HepG2 (cell line): ENCODE results near the gene TRIM59. TPM values are rescaled to one million over a fixed set of nuclear protein-coding genes. Genes with fewer than 3 reads are reported as not detected.
A peak's percentile ranks its signal among the peaks of the same experiment; 100 is the strongest.

Experiments
- ATF7-NPFF ChIP-seq: sonication (generic); formaldehyde crosslinking; IDR thresholded peaks from 2 replicates; pipeline ENCODE4 v1.8.1; 2023; ENCODE audit warnings: mild to moderate bottlenecking, low read depth, missing genetic modification reagents, moderate library complexity
- ATRX ChIP-seq: sonication (generic); formaldehyde crosslinking; IDR thresholded peaks from 2 replicates; pipeline ENCODE4 v1.4.0; 2020; ENCODE audit warnings: missing genetic modification reagents, borderline replicate concordance
- BCLAF1 ChIP-seq: fragments of 450-650 bp; IDR thresholded peaks from 2 replicates; pipeline ENCODE4 v1.6.1; 2017; ENCODE audit warnings: mild to moderate bottlenecking
- ELF3 ChIP-seq: IDR thresholded peaks from 2 replicates; pipeline ENCODE4 v1.6.1; 2016; ENCODE audit warnings: missing genetic modification reagents, missing compliant biosample characterization
- ELK4 ChIP-seq: sonication (generic); formaldehyde crosslinking; IDR thresholded peaks from 2 replicates; pipeline ENCODE4 v1.9.0; 2021; ENCODE audit warnings: missing genetic modification reagents, borderline replicate concordance
- HDAC1 ChIP-seq: sonication (generic); formaldehyde crosslinking; IDR thresholded peaks from 2 replicates; pipeline ENCODE4 v1.5.1; 2020; ENCODE audit warnings: mild to moderate bottlenecking, missing genetic modification reagents
- NR1H2 ChIP-seq: sonication (generic); formaldehyde crosslinking; IDR thresholded peaks from 2 replicates; pipeline ENCODE4 v1.8.1; 2022; ENCODE audit warnings: low read depth, missing genetic modification reagents, borderline replicate concordance
- POGK ChIP-seq: sonication (generic); formaldehyde crosslinking; conservative IDR thresholded peaks from 2 replicates; pipeline ENCODE4 v1.8.0; 2022; ENCODE audit warnings: mild to moderate bottlenecking, moderate library complexity, missing genetic modification reagents
- TFDP2 ChIP-seq: sonication (generic); formaldehyde crosslinking; IDR thresholded peaks from 2 replicates; pipeline ENCODE4 v1.4.0; 2020; ENCODE audit warnings: missing genetic modification reagents
- UBTF ChIP-seq: sonication (generic); formaldehyde crosslinking; IDR thresholded peaks from 2 replicates; pipeline ENCODE4 v1.4.0; 2020; ENCODE audit warnings: mild to moderate bottlenecking, missing genetic modification reagents
- ZBTB14 ChIP-seq: sonication (generic); formaldehyde crosslinking; IDR thresholded peaks from 2 replicates; pipeline ENCODE4 v1.4.0; 2020; ENCODE audit warnings: missing genetic modification reagents
- ZMYM2 ChIP-seq: sonication (generic); formaldehyde crosslinking; IDR thresholded peaks from 2 replicates; pipeline ENCODE4 v1.8.0; 2022; ENCODE audit warnings: mild to moderate bottlenecking, missing genetic modification reagents
- ZNF343 ChIP-seq: sonication (generic); formaldehyde crosslinking; IDR thresholded peaks from 2 replicates; pipeline ENCODE4 v1.4.0; 2020; ENCODE audit warnings: mild to moderate bottlenecking, missing genetic modification reagents
- ZNF44 ChIP-seq: sonication (generic); formaldehyde crosslinking; IDR thresholded peaks from 2 replicates; pipeline ENCODE4 v1.5.1; 2020; ENCODE audit warnings: mild to moderate bottlenecking, missing genetic modification reagents
- ZNF605 ChIP-seq: sonication (generic); formaldehyde crosslinking; IDR thresholded peaks from 2 replicates; pipeline ENCODE4 v1.8.0; 2022; ENCODE audit warnings: mild to moderate bottlenecking, missing genetic modification reagents
- ZNF709 ChIP-seq: sonication (generic); formaldehyde crosslinking; IDR thresholded peaks from 2 replicates; pipeline ENCODE4 v1.5.0; 2020; ENCODE audit warnings: mild to moderate bottlenecking, missing genetic modification reagents
- ZNF746 ChIP-seq: sonication (generic); formaldehyde crosslinking; IDR thresholded peaks from 2 replicates; pipeline ENCODE4 v1.8.0; 2022; ENCODE audit warnings: mild to moderate bottlenecking, missing genetic modification reagents
- polyA plus RNA-seq, 8 experiments: library from polyadenylated mRNA; depleted of rRNA in 3 of 8; stranded (reverse) in 7 of 8; unstranded in 1 of 8; fragments of >200 nt; fragmentation: Illumina TruSeq in 4 of 8; extraction: Trizol in 4 of 8; gene quantifications; 2 replicates each; pipeline versions ENCODE4 v1.2.1 to v1.2.3, GENCODE V29; 2011 to 2016; ENCODE audit warnings: low read depth in 4 of 8, missing spikeins in 1 of 8, mixed read lengths in 1 of 8; ENCODE audit not compliant: insufficient read depth in 1 of 8
- total RNA-seq, 5 experiments: library from RNA; depleted of rRNA; stranded (reverse); fragments of >200 nt; fragmentation: Illumina TruSeq; extraction: Trizol; gene quantifications; 2 replicates each; pipeline ENCODE4 v1.2.3, GENCODE V29; 2016; ENCODE audit warnings: low read depth in 1 of 5

TRIM59 gene
- total and polyA plus RNA-seq, 2 of the 13 experiments (the other 11 are each of a cell fraction or from before 2014, with no cell fraction given) = 1.3 to 3.2 TPM

GRCh38 chr3:160400702-160401150 is 48.9 kb downstream of the TRIM59 start (continued):
- TF ChIP-seq POGK (CRISPR knock-in tag) = peak; percentile 58; the same call in 1 of the 2 replicates
- no peak for TF ChIP-seq BCLAF1
- TF ChIP-seq ZMYM2 (CRISPR knock-in tag) = no peak
- TF ChIP-seq HDAC1 = 0 out of 2 replicates have a peak, but pooled peaks have one; percentile 8
- TF ChIP-seq NR1H2 (CRISPR knock-in tag) = no peak
- TF ChIP-seq TFDP2 (CRISPR knock-in tag) = peak; percentile 27; the same call in 1 of the 2 replicates
- TF ChIP-seq ZNF746 (CRISPR knock-in tag) = no peak
- TF ChIP-seq ATF7-NPFF (CRISPR knock-in tag) = peak; percentile 60; the same call in 1 of the 2 replicates
- TF ChIP-seq ELK4 (CRISPR knock-in tag) = no peak
- 0 out of 2 replicates have a peak, but pooled peaks have one; percentile 12 for TF ChIP-seq ZNF709 (CRISPR knock-in tag)
- peak; percentile 53; the same call in 1 of the 2 replicates for TF ChIP-seq ZBTB14 (CRISPR knock-in tag)
- no peak for TF ChIP-seq ATRX
- no peak for TF ChIP-seq ZNF44 (CRISPR knock-in tag)
- TF ChIP-seq UBTF = peak; percentile 81; the same call in 1 of the 2 replicates
- TF ChIP-seq ZNF343 (CRISPR knock-in tag) = no peak
- TF ChIP-seq ZNF605 (CRISPR knock-in tag) = no peak
- TF ChIP-seq ELF3 (CRISPR knock-in tag) = no peak
